Gastrocnemius medialis (tissue), 4 donors: ENCODE results near the gene ZCCHC14. TPM values are rescaled to one million over a fixed set of nuclear protein-coding genes. Genes with fewer than 3 reads are reported as not detected.

Experiments used
- ATAC-seq, 2 donors: fragments of 150-250 bp; one replicate each; pipeline ENCODE4 v1.9.1; 2016
- DNase-seq, 2 donors: peaks; one replicate each; pipeline ENCODE4 v3.0.0-alpha.2; 2019
- H3K27ac ChIP-seq, 4 donors: fragments of 200-600 bp; sonication (generic); 1 replicate in 1 of 4; 2 replicates in 3 of 4; pipeline ENCODE4 v1.5.1; 2016 to 2018; ENCODE audit warnings: mild to moderate bottlenecking in 2 of 4, moderate library complexity in 1 of 4
- H3K27me3 ChIP-seq, 3 donors: fragments of 200-600 bp; sonication (generic) in 2 of 3; 1 replicate in 1 of 3; 2 replicates in 2 of 3; pipeline versions ENCODE4 v1.5.1 to v1.6.0; 2016 to 2019; ENCODE audit warnings: mild to moderate bottlenecking in 1 of 3, moderate library complexity in 1 of 3
- H3K36me3 ChIP-seq, 2 donors: fragments of 200-600 bp; sonication (generic) in 1 of 2; one replicate each; pipeline ENCODE4 v1.5.1; 2017 to 2018
- H3K4me1 ChIP-seq, 2 donors: fragments of 200-600 bp; sonication (generic) in 1 of 2; one replicate each; pipeline ENCODE4 v1.5.1; 2016 to 2017; ENCODE audit warnings: mild to moderate bottlenecking in 2 of 2
- H3K4me3 ChIP-seq, 4 donors: fragments of 200-600 bp; sonication (generic) in 3 of 4; 1 replicate in 1 of 4; 2 replicates in 3 of 4; pipeline ENCODE4 v1.5.1; 2016 to 2019; ENCODE audit warnings: mild to moderate bottlenecking in 2 of 4
- H3K9me3 ChIP-seq, 3 donors: fragments of 200-600 bp; sonication (generic) in 2 of 3; 1 replicate in 1 of 3; 2 replicates in 2 of 3; pipeline ENCODE4 v1.5.1; 2016 to 2019
- POLR2A ChIP-seq, 2 donors: fragments of 450-650 bp; IDR thresholded peaks; one replicate each; pipeline ENCODE4 v1.6.1; 2017; ENCODE audit warnings: antibody characterized with exemption in 2 of 2, mild to moderate bottlenecking in 2 of 2, moderate library complexity in 2 of 2
- in situ Hi-C, 4 donors: fragments of 200-750 bp; cut with MboI; loops; one replicate each; pipeline versions ENCODE4 v1.15.0 to v1.8.0; 2017; ENCODE audit warnings: low sequenced_read_pairs in 4 of 4
- intact Hi-C: fragments of 100-400 bp; cut with DNase I; formaldehyde crosslinking; loops from one replicate; pipeline ENCODE4 v1.15.1; 2023; ENCODE audit warnings: low total_unique reads
- total RNA-seq, 4 donors: library from RNA; depleted of rRNA; stranded (reverse); fragments of >200 nt; gene quantifications; one replicate each; pipeline versions ENCODE4 v1.1.0 to v1.2.3, GENCODE V29; 2016
- TF ChIP-seq, protein P1 (sequence below), 5 experiments: fragments of 450-650 bp in 3 of 5; fragments of 200-600 bp in 2 of 5; sonication (generic) in 2 of 5; IDR thresholded peaks in 4 of 5; conservative IDR thresholded peaks in 1 of 5; 1 replicate in 4 of 5; 2 replicates in 1 of 5; pipeline ENCODE4 v1.5.1; 2016 to 2019; ENCODE audit warnings: antibody characterized with exemption in 5 of 5, mild to moderate bottlenecking in 3 of 5, moderate library complexity in 3 of 5

The ZCCHC14 gene
- total RNA-seq, 4 donors from 2014 or later, result 8.9 to 10.7 (median 9.3) TPM

- DNase-seq (no peak), ATAC-seq (no peak)
- no peaks in the 10 kb centered on the region for H3K9me3 ChIP-seq
- no peak overlapping the region for H3K4me3 ChIP-seq
- H3K36me3 ChIP-seq, result peaks cover 0 to 43% of the 10 kb centered on the region in 2 donors
- no peaks in the 10 kb centered on the region for H3K27me3 ChIP-seq
- no peaks in the 10 kb centered on the region for H3K4me1 ChIP-seq
- in situ Hi-C loops, result loop anchor here in 2 of 4 donors (25.0 kb wide), 1 partner anchor 219 kb away; no protein-coding TSS in a partner anchor
- H3K27ac ChIP-seq, result no peak overlapping the region
- TF ChIP-seq POLR2A (IDR thresholded peaks at IDR 0.05), result no peak
- TF ChIP-seq, protein P1, sequence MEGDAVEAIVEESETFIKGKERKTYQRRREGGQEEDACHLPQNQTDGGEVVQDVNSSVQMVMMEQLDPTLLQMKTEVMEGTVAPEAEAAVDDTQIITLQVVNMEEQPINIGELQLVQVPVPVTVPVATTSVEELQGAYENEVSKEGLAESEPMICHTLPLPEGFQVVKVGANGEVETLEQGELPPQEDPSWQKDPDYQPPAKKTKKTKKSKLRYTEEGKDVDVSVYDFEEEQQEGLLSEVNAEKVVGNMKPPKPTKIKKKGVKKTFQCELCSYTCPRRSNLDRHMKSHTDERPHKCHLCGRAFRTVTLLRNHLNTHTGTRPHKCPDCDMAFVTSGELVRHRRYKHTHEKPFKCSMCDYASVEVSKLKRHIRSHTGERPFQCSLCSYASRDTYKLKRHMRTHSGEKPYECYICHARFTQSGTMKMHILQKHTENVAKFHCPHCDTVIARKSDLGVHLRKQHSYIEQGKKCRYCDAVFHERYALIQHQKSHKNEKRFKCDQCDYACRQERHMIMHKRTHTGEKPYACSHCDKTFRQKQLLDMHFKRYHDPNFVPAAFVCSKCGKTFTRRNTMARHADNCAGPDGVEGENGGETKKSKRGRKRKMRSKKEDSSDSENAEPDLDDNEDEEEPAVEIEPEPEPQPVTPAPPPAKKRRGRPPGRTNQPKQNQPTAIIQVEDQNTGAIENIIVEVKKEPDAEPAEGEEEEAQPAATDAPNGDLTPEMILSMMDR (IDR thresholded peaks at IDR 0.05 in 4 of 5, conservative IDR thresholded peaks at IDR 0.05 in 1 of 5), result no peak
- intact Hi-C loops, result loop anchor here (5.0 to 10.0 kb wide), 3 partner anchors 126 to 349 kb away; partner anchors contain the start of gene KLHDC4
These were observed 74.2 kb downstream of the ZCCHC14 start for GRCh38 chr16:87418644-87419043.

DNA sequence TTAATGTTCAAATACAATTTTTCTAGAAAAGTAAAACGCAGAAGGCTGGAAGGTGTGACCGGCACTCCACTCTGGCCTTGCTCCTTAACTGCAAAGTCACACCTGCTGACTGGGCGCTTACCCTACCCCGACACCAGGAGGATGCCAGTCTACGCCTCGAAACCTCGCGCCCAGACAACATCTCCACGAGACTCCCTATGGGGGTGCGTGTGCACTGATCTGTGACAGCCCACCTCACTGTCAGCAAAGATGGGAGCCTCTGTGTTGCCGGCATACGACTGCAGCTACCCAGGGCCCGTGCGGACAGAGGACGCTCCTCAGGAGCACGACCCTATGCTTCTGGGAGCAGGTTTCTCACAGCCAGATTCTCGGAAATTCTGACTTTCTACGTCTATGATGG lies 74.6 kb downstream of the ZCCHC14 start:
- H3K27me3 ChIP-seq, result no peaks in the 10 kb centered on the region
- H3K4me1 ChIP-seq, result no peaks in the 10 kb centered on the region
- peaks cover 0 to 48% of the 10 kb centered on the region in 2 donors for H3K36me3 ChIP-seq
- in situ Hi-C loops, result loop anchor here in 2 of 4 donors (25.0 kb wide), 1 partner anchor 219 kb away; no protein-coding TSS in a partner anchor
- H3K9me3 ChIP-seq, result no peaks in the 10 kb centered on the region
- H3K4me3 ChIP-seq, result no peak overlapping the region
- intact Hi-C loops, result loop anchor here (5.0 to 10.0 kb wide), 3 partner anchors 127 to 349 kb away; partner anchors contain the start of gene KLHDC4
- H3K27ac ChIP-seq, result no peak overlapping the region
- TF ChIP-seq POLR2A (IDR thresholded peaks at IDR 0.05), result no peak
- TF ChIP-seq, protein P1 (IDR thresholded peaks at IDR 0.05 in 4 of 5, conservative IDR thresholded peaks at IDR 0.05 in 1 of 5), result no peak
- ATAC-seq (no peak), DNase-seq (no peak)

- Histone ChIP-seq H3K27me3 (no peaks in the 10 kb centered on the region), H3K27ac (no peak overlapping the region), H3K4me1 (no peaks in the 10 kb centered on the region), H3K9me3 (no peaks in the 10 kb centered on the region), H3K4me3 (no peak overlapping the region), H3K36me3 (peaks cover 0 to 48% of the 10 kb centered on the region in 2 donors)
- TF ChIP-seq, protein P1 (IDR thresholded peaks at IDR 0.05 in 4 of 5, conservative IDR thresholded peaks at IDR 0.05 in 1 of 5), result no peak
- no peak for TF ChIP-seq POLR2A (IDR thresholded peaks at IDR 0.05)
- no peak for DNase-seq
- intact Hi-C loops (loop anchor here (5.0 to 10.0 kb wide), 3 partner anchors 127 to 350 kb away; partner anchors contain the start of gene KLHDC4), in situ Hi-C loops (loop anchor here in 2 of 4 donors (25.0 kb wide), 1 partner anchor 220 kb away; no protein-coding TSS in a partner anchor)
- ATAC-seq, result no peak
These were observed 75.3 kb downstream of the ZCCHC14 start for GRCh38 chr16:87417528-87417910.

DNA sequence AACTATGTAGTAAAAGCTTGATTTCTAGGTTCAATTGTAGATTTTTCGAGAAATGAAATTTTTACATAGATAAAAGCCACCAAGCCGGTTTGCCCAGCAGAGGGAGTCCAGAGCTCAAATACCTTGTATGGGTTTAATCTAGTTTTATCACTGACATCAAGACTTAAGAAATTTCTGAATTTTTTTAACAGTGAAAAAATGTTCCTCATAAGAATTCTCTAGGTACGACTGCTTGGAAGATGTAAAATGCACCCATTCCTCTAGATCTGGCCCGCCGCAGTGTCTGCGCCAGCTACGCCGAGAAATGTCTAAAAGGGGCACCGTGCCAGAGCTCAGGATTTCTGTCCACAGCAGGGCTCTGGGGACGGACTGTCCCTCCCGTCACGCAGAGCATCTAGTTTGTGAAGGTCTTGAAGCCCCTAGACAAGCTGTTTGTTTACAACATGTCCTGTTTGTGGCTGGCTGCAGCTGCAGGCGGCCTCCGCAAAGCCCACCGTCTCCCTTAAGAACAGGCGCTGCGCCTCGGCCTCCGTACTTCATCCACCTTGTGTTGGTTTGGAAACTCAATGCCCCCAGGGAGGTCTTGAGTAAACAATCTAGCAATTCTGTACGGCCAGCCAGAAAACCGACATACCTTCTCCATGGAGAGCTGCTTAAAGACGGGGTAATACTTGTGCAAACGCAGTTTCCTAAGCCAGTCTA lies 75.8 kb downstream of the ZCCHC14 start:
- intact Hi-C loops (loop anchor here (5.0 to 10.0 kb wide), 3 partner anchors 128 to 350 kb away; partner anchors contain the start of gene KLHDC4), in situ Hi-C loops (loop anchor here in 2 of 4 donors (25.0 kb wide), 1 partner anchor 220 kb away; no protein-coding TSS in a partner anchor)
- no peaks in the 10 kb centered on the region for H3K9me3 ChIP-seq
- ATAC-seq, result no peak
- no peak for DNase-seq
- no peak overlapping the region for H3K27ac ChIP-seq
- TF ChIP-seq POLR2A (IDR thresholded peaks at IDR 0.05), result no peak
- TF ChIP-seq, protein P1 (IDR thresholded peaks at IDR 0.05 in 4 of 5, conservative IDR thresholded peaks at IDR 0.05 in 1 of 5), result peak in 4 of 5 experiments; percentile 51 to 72 (median 64)
- peaks cover 0 to 53% of the 10 kb centered on the region in 2 donors for H3K36me3 ChIP-seq
- no peaks in the 10 kb centered on the region for H3K4me1 ChIP-seq
- H3K4me3 ChIP-seq, result no peak overlapping the region
- no peaks in the 10 kb centered on the region for H3K27me3 ChIP-seq
